Cardiac muscle cell (in vitro differentiated cells and primary cell): ENCODE results near the gene CFH. TPM values are rescaled to one million over a fixed set of nuclear protein-coding genes. Genes with fewer than 3 reads are reported as not detected.
"Not testable (repeated sequence)": the region's sequence is repeated elsewhere in the genome, so short reads cannot be mapped to it uniquely, and the experiment has no call there.

Experiments
- DNase-seq, 2 donors: peaks; one replicate each; pipeline versions ENCODE4 v3.0.0 to v3.0.0-alpha.2; 2010 to 2017; ENCODE audit warnings: low read depth in 1 of 2, low spot score in 1 of 2
- H3K27ac ChIP-seq: fragments of 200-600 bp; sonication (generic); 2 replicates; pipeline ENCODE4 v1.5.1; 2016
- H3K27me3 ChIP-seq: fragments of 200-600 bp; sonication (generic); 2 replicates; pipeline ENCODE4 v1.6.0; 2016; ENCODE audit warnings: control low read depth
- H3K36me3 ChIP-seq: fragments of 200-600 bp; sonication (generic); 2 replicates; pipeline ENCODE4 v1.5.1; 2016; ENCODE audit warnings: control low read depth
- H3K4me1 ChIP-seq: fragments of 200-600 bp; sonication (generic); 2 replicates; pipeline ENCODE4 v1.8.1; 2017; ENCODE audit warnings: low read depth, mild to moderate bottlenecking, mixed run types
- H3K4me3 ChIP-seq: fragments of 200-600 bp; sonication (generic); 2 replicates; pipeline ENCODE4 v1.5.1; 2016; ENCODE audit warnings: mild to moderate bottlenecking
- H3K9me3 ChIP-seq: fragments of 200-600 bp; sonication (generic); 2 replicates; pipeline ENCODE4 v1.5.1; 2017; ENCODE audit warnings: low read depth, mild to moderate bottlenecking, control low read depth
- polyA plus RNA-seq: library from polyadenylated mRNA; unstranded; fragments of >200 nt; fragmentation: Nextera tagmentation; extraction: Ambion mirVana; gene quantifications from 2 replicates; pipeline ENCODE4 v1.2.1, GENCODE V29; 2016
- total RNA-seq: library from RNA; depleted of rRNA; stranded (reverse); fragments of >200 nt; gene quantifications from 2 replicates; pipeline ENCODE4 v1.2.3, GENCODE V29; 2016
- TF ChIP-seq, protein P1 (sequence below): IDR thresholded peaks from 2 replicates; pipeline ENCODE4 v1.5.1; 2012; ENCODE audit warnings: low read depth, mild to moderate bottlenecking, low read length

Gene CFH
- total and polyA plus RNA-seq, 2 experiments from 2014 or later = 0.09 TPM

DNA sequence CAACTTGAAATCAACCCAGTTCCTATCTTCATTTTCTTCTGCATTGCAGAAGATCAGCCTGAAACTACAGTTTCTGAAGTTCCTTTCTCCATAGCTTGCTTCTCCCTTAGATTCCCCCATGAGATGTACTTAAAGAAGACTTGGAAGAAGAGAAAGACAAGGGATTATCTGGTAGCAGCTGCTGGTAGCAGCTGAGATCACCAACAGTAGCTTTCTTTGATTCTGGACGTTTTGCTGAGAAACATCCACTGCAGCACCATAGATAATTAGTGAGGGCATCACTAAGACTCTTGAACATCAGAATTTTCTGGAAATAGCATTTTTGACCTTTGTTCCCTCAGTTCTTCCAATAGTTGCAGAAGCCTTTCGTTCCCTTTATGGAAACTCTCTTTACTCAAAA, 122.3 kb downstream of the CFH start:
- no peaks in the 10 kb centered on the region for H3K36me3 ChIP-seq
- H3K27me3 ChIP-seq = no peaks in the 10 kb centered on the region
- no peak overlapping the region for H3K27ac ChIP-seq
- H3K4me1 ChIP-seq = no peaks in the 10 kb centered on the region
- TF ChIP-seq, protein P1, sequence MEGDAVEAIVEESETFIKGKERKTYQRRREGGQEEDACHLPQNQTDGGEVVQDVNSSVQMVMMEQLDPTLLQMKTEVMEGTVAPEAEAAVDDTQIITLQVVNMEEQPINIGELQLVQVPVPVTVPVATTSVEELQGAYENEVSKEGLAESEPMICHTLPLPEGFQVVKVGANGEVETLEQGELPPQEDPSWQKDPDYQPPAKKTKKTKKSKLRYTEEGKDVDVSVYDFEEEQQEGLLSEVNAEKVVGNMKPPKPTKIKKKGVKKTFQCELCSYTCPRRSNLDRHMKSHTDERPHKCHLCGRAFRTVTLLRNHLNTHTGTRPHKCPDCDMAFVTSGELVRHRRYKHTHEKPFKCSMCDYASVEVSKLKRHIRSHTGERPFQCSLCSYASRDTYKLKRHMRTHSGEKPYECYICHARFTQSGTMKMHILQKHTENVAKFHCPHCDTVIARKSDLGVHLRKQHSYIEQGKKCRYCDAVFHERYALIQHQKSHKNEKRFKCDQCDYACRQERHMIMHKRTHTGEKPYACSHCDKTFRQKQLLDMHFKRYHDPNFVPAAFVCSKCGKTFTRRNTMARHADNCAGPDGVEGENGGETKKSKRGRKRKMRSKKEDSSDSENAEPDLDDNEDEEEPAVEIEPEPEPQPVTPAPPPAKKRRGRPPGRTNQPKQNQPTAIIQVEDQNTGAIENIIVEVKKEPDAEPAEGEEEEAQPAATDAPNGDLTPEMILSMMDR = no peak
- no peak overlapping the region for H3K4me3 ChIP-seq
- no peaks in the 10 kb centered on the region for H3K9me3 ChIP-seq
- no peak for DNase-seq

DNA sequence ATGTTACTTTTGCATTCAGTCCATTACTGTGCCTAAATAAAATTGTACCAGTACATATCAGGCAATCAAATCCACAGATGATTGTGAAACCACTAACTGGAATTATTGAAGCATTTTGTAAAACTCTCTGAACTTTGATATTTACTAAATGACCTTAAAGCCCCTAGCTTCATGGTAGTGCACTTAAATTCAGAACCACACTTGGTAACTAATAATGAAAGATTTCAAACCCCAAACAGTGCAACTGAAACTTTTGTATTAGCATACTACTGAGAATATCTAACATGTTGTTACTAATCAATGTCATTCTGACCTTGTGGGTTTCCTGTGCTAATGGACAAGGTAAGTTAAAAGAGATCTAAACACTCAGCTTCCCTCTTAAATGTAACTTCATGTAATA, 122.8 kb downstream of the CFH start, which contains the start of gene CFHR3:
TSS of gene CFHR3 (plus strand) at position 238 of the 400 bp plus-strand sequence. CDS start at position 285, 47 bp downstream.
- no peaks in the 10 kb centered on the region for H3K4me1 ChIP-seq
- H3K27me3 ChIP-seq = no peaks in the 10 kb centered on the region
- H3K9me3 ChIP-seq = no peaks in the 10 kb centered on the region
- DNase-seq = no peak
- no peaks in the 10 kb centered on the region for H3K36me3 ChIP-seq
- no peak within 1 kb of the TSS for H3K27ac ChIP-seq
- no peak within 1 kb of the TSS for H3K4me3 ChIP-seq
- TF ChIP-seq, protein P1 = no peak

DNA sequence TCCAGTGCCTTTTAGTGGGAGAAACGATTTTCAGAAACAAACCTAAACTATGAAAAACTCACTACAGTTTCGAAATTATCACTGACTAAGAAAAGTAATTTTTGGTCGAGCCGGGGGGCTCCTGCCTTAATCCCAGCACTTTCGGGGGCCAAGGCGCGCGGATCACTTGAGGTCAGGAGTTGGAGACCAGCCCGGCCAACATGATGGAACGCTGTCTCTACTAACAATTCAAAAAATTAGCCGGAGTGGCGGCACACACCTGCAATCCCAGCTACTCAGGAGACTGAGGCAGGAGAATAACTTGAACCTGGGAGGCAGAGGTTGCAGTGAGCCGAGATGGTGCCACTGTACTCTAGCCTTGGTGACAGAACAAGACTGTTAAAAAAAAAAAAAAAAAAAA, 125.8 kb downstream of the CFH start:
- Histone ChIP-seq H3K27ac (no peak overlapping the region), H3K4me3 (no peak overlapping the region), H3K27me3 (no peaks in the 10 kb centered on the region), H3K9me3 (no peaks in the 10 kb centered on the region), H3K36me3 (no peaks in the 10 kb centered on the region), H3K4me1 (no peaks in the 10 kb centered on the region)
- TF ChIP-seq, protein P1 = no peak
- no peak for DNase-seq

DNA sequence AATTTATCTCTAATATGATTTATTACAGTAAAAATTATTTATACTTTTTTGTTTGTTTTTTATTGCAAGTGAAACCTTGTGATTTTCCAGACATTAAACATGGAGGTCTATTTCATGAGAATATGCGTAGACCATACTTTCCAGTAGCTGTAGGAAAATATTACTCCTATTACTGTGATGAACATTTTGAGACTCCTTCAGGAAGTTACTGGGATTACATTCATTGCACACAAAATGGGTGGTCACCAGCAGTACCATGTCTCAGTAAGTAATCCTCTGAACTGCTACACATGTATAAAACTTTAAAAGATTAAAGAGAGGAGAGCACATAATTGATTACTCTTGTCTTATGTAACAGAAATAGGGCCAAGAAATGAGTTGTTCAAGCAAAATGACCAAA, 127.2 kb downstream of the CFH start:
- TF ChIP-seq, protein P1 = no peak
- no peak for DNase-seq
- Histone ChIP-seq H3K4me1 (no peaks in the 10 kb centered on the region), H3K9me3 (no peaks in the 10 kb centered on the region), H3K27me3 (no peaks in the 10 kb centered on the region), H3K36me3 (no peaks in the 10 kb centered on the region), H3K4me3 (no peak overlapping the region), H3K27ac (no peak overlapping the region)

DNA sequence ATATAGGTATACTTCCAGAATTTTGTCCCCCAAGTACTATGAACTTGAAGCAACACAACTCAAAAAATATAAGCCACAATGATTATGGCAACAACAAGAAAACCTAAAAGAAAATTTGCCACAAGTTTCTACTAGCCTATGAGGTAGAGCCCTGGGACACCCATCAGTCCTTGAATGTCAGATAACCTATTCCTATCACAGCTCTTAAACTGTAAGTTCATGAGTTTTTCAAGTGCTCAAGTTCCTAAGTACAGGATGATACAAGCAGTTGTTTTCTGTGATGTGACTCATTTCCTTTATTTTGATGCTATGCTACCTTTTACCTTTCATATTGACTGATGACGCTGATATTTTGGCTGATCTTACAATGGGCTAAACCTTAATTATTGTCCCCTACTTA, 139.4 kb downstream of the CFH start:
- not testable (repeated sequence) for H3K36me3 ChIP-seq, H3K4me3 ChIP-seq, H3K4me1 ChIP-seq, H3K27ac ChIP-seq, H3K9me3 ChIP-seq, DNase-seq, H3K27me3 ChIP-seq

DNA sequence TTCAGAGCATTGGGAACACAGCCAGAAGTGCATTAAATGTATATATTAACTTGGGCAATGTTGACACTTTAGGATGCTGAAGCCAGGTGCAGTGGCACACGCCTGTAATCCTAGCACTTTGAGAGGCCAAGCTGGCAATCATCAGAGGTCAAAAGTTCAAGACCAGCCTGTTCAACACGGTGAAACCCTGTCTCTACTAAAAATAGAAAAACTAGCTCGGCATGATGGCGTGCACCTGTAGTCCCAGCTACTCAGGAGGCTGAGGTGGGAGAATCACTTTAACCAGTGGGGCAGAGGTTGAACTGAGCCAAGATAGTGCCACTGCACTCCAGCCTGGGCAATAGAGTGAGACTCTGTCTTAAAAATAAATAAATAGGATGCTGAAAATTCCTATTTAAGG, 142.3 kb downstream of the CFH start:
- not testable (repeated sequence) for H3K27me3 ChIP-seq, DNase-seq, H3K4me1 ChIP-seq, H3K27ac ChIP-seq, H3K4me3 ChIP-seq, H3K36me3 ChIP-seq, H3K9me3 ChIP-seq

Other genes with a start within 250 kb of the CFH start
- gene KCNT2, start 43.6 kb upstream of the CFH start, total RNA-seq = 2.7 and 5.0 TPM in 2 replicates
- 2.0 and 3.4 TPM in 2 replicates for gene KCNT2, start 43.6 kb upstream of the CFH start, polyA plus RNA-seq
- 0.07 and 0.39 TPM in 2 replicates for gene CFHR3, start 122.8 kb downstream of the CFH start, total RNA-seq
- not detected in 2 replicates for gene CFHR3, start 122.8 kb downstream of the CFH start, polyA plus RNA-seq
- gene CFHR1, start 167.7 kb downstream of the CFH start, total RNA-seq = 0.25 TPM in 1 of 2 replicates, not detected in the other
- gene CFHR1, start 167.7 kb downstream of the CFH start, polyA plus RNA-seq = not detected in 2 replicates
- gene CFHR4, start 236.0 kb downstream of the CFH start, total RNA-seq = not detected in 2 replicates
- gene CFHR4, start 236.0 kb downstream of the CFH start, polyA plus RNA-seq = not detected in 2 replicates